H9 (cell line): ENCODE measurements around the gene BCAS3. TPM values are rescaled to one million over a fixed set of nuclear protein-coding genes. Genes with fewer than 3 reads are reported as not detected.

Experiments used
- DNase-seq: peaks from one replicate; pipeline ENCODE4 v3.0.0-alpha.2; 2017
- H2AFZ ChIP-seq: one replicate; pipeline ENCODE4 v1.6.1; 2013; ENCODE audit warnings: mild to moderate bottlenecking, low read length, control low read depth, moderate library complexity
- H2AK5ac ChIP-seq: 2 replicates; pipeline ENCODE4 v1.6.1; 2013; ENCODE audit warnings: low read length, control low read depth, mixed read lengths; ENCODE audit not compliant: insufficient read length
- H2BK120ac ChIP-seq: one replicate; pipeline ENCODE4 v1.6.1; 2013; ENCODE audit warnings: low read depth, mild to moderate bottlenecking, low read length, control low read depth, inconsistent platforms; ENCODE audit not compliant: poor library complexity, severe bottlenecking
- H2BK12ac ChIP-seq: 2 replicates; pipeline ENCODE4 v1.6.1; 2013; ENCODE audit warnings: low read length, control low read depth, mixed read lengths, low read depth; ENCODE audit not compliant: insufficient read length
- H2BK15ac ChIP-seq: 2 replicates; pipeline ENCODE4 v1.6.1; 2013; ENCODE audit warnings: low read depth, low read length, control low read depth
- H2BK20ac ChIP-seq: one replicate; pipeline ENCODE4 v1.6.1; 2013; ENCODE audit warnings: low read depth, mild to moderate bottlenecking, low read length, control low read depth, inconsistent platforms; ENCODE audit not compliant: poor library complexity, severe bottlenecking
- H2BK5ac ChIP-seq: 2 replicates; pipeline ENCODE4 v1.6.1; 2013; ENCODE audit warnings: low read length, control low read depth, mixed read lengths; ENCODE audit not compliant: insufficient read length
- H3K14ac ChIP-seq: 2 replicates; pipeline ENCODE4 v1.6.1; 2013; ENCODE audit warnings: low read length, control low read depth; ENCODE audit not compliant: insufficient read depth
- H3K18ac ChIP-seq: 2 replicates; pipeline ENCODE4 v1.6.1; 2013; ENCODE audit warnings: low read depth, mild to moderate bottlenecking, mixed read lengths, low read length, control low read depth; ENCODE audit not compliant: insufficient read length
- H3K23ac ChIP-seq: 2 replicates; pipeline ENCODE4 v1.6.1; 2013; ENCODE audit warnings: low read length, control low read depth, mixed read lengths, low read depth; ENCODE audit not compliant: insufficient read length
- H3K23me2 ChIP-seq: 2 replicates; pipeline ENCODE4 v1.6.1; 2013; ENCODE audit warnings: low read depth, mild to moderate bottlenecking, mixed read lengths, low read length, control low read depth; ENCODE audit not compliant: insufficient read length, poor library complexity, severe bottlenecking
- H3K27ac ChIP-seq: 2 replicates; pipeline ENCODE4 v1.5.1; 2013; ENCODE audit warnings: low read length, control low read depth, mixed read lengths, low read depth; ENCODE audit not compliant: insufficient read length
- H3K27me3 ChIP-seq: 2 replicates; pipeline ENCODE4 v1.6.1; 2013; ENCODE audit warnings: low read length, control low read depth, inconsistent platforms; ENCODE audit not compliant: insufficient read depth
- H3K4ac ChIP-seq: 2 replicates; pipeline ENCODE4 v1.6.1; 2013; ENCODE audit warnings: low read depth, mild to moderate bottlenecking, control low read depth, inconsistent platforms, low read length, moderate library complexity
- H3K4me1 ChIP-seq: 2 replicates; pipeline ENCODE4 v1.6.1; 2013; ENCODE audit warnings: low read length, control low read depth, inconsistent platforms; ENCODE audit not compliant: insufficient read depth
- H3K4me2 ChIP-seq: 2 replicates; pipeline ENCODE4 v1.6.1; 2013; ENCODE audit warnings: low read length, control low read depth, mixed read lengths; ENCODE audit not compliant: insufficient read length, insufficient read depth
- H3K56ac ChIP-seq: 2 replicates; pipeline ENCODE4 v1.6.1; 2013; ENCODE audit warnings: low read depth, mild to moderate bottlenecking, mixed read lengths, low read length, control low read depth; ENCODE audit not compliant: insufficient read length
- H3K79me1 ChIP-seq: 2 replicates; pipeline ENCODE4 v1.6.1; 2013; ENCODE audit warnings: low read depth, mild to moderate bottlenecking, moderate library complexity, low read length, control low read depth, inconsistent platforms; ENCODE audit not compliant: insufficient read depth, poor library complexity, severe bottlenecking
- H3K79me2 ChIP-seq: 2 replicates; pipeline ENCODE4 v1.6.1; 2013; ENCODE audit warnings: low read length, control low read depth, inconsistent platforms; ENCODE audit not compliant: insufficient read depth
- H3K9ac ChIP-seq: 2 replicates; pipeline ENCODE4 v1.6.1; 2013; ENCODE audit warnings: low read length, control low read depth, mixed read lengths; ENCODE audit not compliant: insufficient read length; ENCODE audit errors: extremely low read depth
- H3K9me3 ChIP-seq: one replicate; pipeline ENCODE4 v1.6.1; 2013; ENCODE audit warnings: low read depth, low read length, inconsistent platforms; ENCODE audit not compliant: control insufficient read depth
- H3T11ph ChIP-seq: one replicate; pipeline ENCODE4 v1.6.1; 2013; ENCODE audit warnings: mild to moderate bottlenecking, low read length, control low read depth, inconsistent platforms
- H4K20me1 ChIP-seq: one replicate; pipeline ENCODE4 v1.6.1; 2013; ENCODE audit not compliant: control insufficient read depth, insufficient read length, insufficient read depth
- H4K5ac ChIP-seq: 2 replicates; pipeline ENCODE4 v1.6.1; 2013; ENCODE audit warnings: low read depth, mild to moderate bottlenecking, mixed read lengths, low read length, control low read depth; ENCODE audit not compliant: insufficient read length
- H4K8ac ChIP-seq: replicated peaks from 2 replicates; pipeline ENCODE4 v1.6.1; 2013; ENCODE audit warnings: low read length, control low read depth, mixed read lengths, low read depth; ENCODE audit not compliant: insufficient read length
- H4K91ac ChIP-seq: 2 replicates; pipeline ENCODE4 v1.6.1; 2013; ENCODE audit warnings: low read depth, mild to moderate bottlenecking, moderate library complexity, mixed read lengths, low read length, control low read depth; ENCODE audit not compliant: insufficient read length
- H3K27ac Mint-ChIP-seq, 3 experiments: 2 replicates in 2 of 3; 3 replicates in 1 of 3; pipeline ENCODE4 v1.8.0; 2020 to 2021; ENCODE audit warnings: mixed read lengths in 3 of 3, mild to moderate bottlenecking in 1 of 3, moderate library complexity in 1 of 3
- H3K27me3 Mint-ChIP-seq: 2 replicates; pipeline ENCODE4 v1.8.0; 2021; ENCODE audit warnings: low read depth, mild to moderate bottlenecking, moderate library complexity, mixed read lengths
- H3K36me3 Mint-ChIP-seq, 3 experiments: 2 replicates in 2 of 3; 3 replicates in 1 of 3; pipeline ENCODE4 v1.8.0; 2020 to 2021; ENCODE audit warnings: low read depth in 3 of 3, mixed read lengths in 3 of 3; ENCODE audit not compliant: insufficient read depth in 1 of 3
- H3K4me1 Mint-ChIP-seq, 2 experiments: 2 replicates each; pipeline ENCODE4 v1.8.0; 2020; ENCODE audit warnings: mixed read lengths in 2 of 2
- H3K4me3 Mint-ChIP-seq, 2 experiments: 2 replicates in 1 of 2; 3 replicates in 1 of 2; pipeline ENCODE4 v1.8.0; 2020 to 2021; ENCODE audit warnings: mild to moderate bottlenecking in 2 of 2, mixed read lengths in 2 of 2, moderate library complexity in 1 of 2
- H3K9me3 Mint-ChIP-seq, 2 experiments: 2 replicates in 1 of 2; 3 replicates in 1 of 2; pipeline ENCODE4 v1.8.0; 2020; ENCODE audit warnings: mild to moderate bottlenecking in 2 of 2, mixed read lengths in 2 of 2, moderate library complexity in 1 of 2
- WGBS: extraction: QIAGEN DNeasy Blood & Tissue Kit; methylation state at CpG from one replicate; pipeline ENCODE4 v1.1.7; 2013; ENCODE audit warnings: missing lambda C conversion rate, low lambda C conversion rate, mixed read lengths; ENCODE audit not compliant: insufficient read length; ENCODE audit errors: extremely low coverage; 5-methylcytosine and 5-hydroxymethylcytosine counted together
- total RNA-seq: library from RNA; stranded (reverse); gene quantifications from 2 replicates; pipeline ENCODE4 v1.2.1, GENCODE V29; 2021
- TF ChIP-seq, protein P1 (sequence below): fragments of 200-600 bp; sonication (generic); conservative IDR thresholded peaks from 3 replicates; pipeline ENCODE4 v1.8.0; 2021; ENCODE audit warnings: antibody characterized with exemption, mild to moderate bottlenecking

The BCAS3 gene
- total RNA-seq, 1 experiment from 2014 or later = 22.4 TPM

GRCh38 chr17:60914078-60914477, 236.4 kb downstream of the BCAS3 start:
- Histone ChIP-seq H2BK12ac (no peak overlapping the region), H4K5ac (no peak overlapping the region), H4K20me1 (no peaks in the 10 kb centered on the region), H3K4me2 (no peak overlapping the region), H3K23me2 (no peaks in the 10 kb centered on the region), H2AFZ (no peak overlapping the region), H3K4me1 (no peaks in the 10 kb centered on the region), H2BK15ac (no peak overlapping the region), H3K9me3 (no peaks in the 10 kb centered on the region), H3K23ac (no peak overlapping the region), H3K79me2 (no peaks in the 10 kb centered on the region), H3K27ac (no peak overlapping the region), H3K56ac (no peak overlapping the region), H2BK120ac (no peak overlapping the region), H3K79me1 (no peaks in the 10 kb centered on the region), H4K91ac (no peak overlapping the region), H2BK5ac (no peak overlapping the region), H2AK5ac (no peak overlapping the region), H3K4ac (no peak overlapping the region), H3K27me3 (no peaks in the 10 kb centered on the region), H3K18ac (no peak overlapping the region), H3K14ac (no peak overlapping the region), H3K9ac (no peak overlapping the region), H4K8ac (no peak overlapping the region), H3T11ph (no peak overlapping the region), H2BK20ac (no peak overlapping the region)
- H3K9me3 Mint-ChIP-seq = peaks cover 9 to 11% of the 10 kb centered on the region in 2 experiments
- no peak overlapping the region for H3K27ac Mint-ChIP-seq
- TF ChIP-seq, protein P1, sequence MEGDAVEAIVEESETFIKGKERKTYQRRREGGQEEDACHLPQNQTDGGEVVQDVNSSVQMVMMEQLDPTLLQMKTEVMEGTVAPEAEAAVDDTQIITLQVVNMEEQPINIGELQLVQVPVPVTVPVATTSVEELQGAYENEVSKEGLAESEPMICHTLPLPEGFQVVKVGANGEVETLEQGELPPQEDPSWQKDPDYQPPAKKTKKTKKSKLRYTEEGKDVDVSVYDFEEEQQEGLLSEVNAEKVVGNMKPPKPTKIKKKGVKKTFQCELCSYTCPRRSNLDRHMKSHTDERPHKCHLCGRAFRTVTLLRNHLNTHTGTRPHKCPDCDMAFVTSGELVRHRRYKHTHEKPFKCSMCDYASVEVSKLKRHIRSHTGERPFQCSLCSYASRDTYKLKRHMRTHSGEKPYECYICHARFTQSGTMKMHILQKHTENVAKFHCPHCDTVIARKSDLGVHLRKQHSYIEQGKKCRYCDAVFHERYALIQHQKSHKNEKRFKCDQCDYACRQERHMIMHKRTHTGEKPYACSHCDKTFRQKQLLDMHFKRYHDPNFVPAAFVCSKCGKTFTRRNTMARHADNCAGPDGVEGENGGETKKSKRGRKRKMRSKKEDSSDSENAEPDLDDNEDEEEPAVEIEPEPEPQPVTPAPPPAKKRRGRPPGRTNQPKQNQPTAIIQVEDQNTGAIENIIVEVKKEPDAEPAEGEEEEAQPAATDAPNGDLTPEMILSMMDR = no peak
- no peak for DNase-seq
- H3K27me3 Mint-ChIP-seq = no peaks in the 10 kb centered on the region
- no peaks in the 10 kb centered on the region for H3K4me1 Mint-ChIP-seq
- H3K36me3 Mint-ChIP-seq = peaks cover 7 to 13% (median 10%) of the 10 kb centered on the region in 3 experiments
- WGBS = no CpG with 5 or more reads among the region's 1 CpG
- no peak overlapping the region for H3K4me3 Mint-ChIP-seq
